ENCODE measurements around the gene DLAT.
"Not testable (repeated sequence)": the region's sequence is repeated elsewhere in the genome, so short reads cannot be mapped to it uniquely, and the experiment has no call there.

The DLAT gene

GRCh38 chr11:112023104-112023503 lies 2.1 kb upstream of the DLAT start:
- Histone ChIP-seq H3K27ac (replicated peaks) (no peak overlapping the region), H3K27me3 (ENCODE audit: insufficient read depth, poor library complexity, severe bottlenecking) (no peaks in the 10 kb centered on the region), H3K4me3 (replicated peaks; ENCODE audit: insufficient read depth, low read length) (no peak overlapping the region)
- no peak for DNase-seq (ENCODE audit: low read depth in 1 of 2, low spot score in 1 of 2)
- no peak for TF ChIP-seq GABPA (IDR thresholded peaks at IDR 0.05; ENCODE audit: low read depth)
- no peak for TF ChIP-seq SPI1 (IDR thresholded peaks at IDR 0.05; ENCODE audit: borderline replicate concordance, low read depth)
- TF ChIP-seq, protein P1, sequence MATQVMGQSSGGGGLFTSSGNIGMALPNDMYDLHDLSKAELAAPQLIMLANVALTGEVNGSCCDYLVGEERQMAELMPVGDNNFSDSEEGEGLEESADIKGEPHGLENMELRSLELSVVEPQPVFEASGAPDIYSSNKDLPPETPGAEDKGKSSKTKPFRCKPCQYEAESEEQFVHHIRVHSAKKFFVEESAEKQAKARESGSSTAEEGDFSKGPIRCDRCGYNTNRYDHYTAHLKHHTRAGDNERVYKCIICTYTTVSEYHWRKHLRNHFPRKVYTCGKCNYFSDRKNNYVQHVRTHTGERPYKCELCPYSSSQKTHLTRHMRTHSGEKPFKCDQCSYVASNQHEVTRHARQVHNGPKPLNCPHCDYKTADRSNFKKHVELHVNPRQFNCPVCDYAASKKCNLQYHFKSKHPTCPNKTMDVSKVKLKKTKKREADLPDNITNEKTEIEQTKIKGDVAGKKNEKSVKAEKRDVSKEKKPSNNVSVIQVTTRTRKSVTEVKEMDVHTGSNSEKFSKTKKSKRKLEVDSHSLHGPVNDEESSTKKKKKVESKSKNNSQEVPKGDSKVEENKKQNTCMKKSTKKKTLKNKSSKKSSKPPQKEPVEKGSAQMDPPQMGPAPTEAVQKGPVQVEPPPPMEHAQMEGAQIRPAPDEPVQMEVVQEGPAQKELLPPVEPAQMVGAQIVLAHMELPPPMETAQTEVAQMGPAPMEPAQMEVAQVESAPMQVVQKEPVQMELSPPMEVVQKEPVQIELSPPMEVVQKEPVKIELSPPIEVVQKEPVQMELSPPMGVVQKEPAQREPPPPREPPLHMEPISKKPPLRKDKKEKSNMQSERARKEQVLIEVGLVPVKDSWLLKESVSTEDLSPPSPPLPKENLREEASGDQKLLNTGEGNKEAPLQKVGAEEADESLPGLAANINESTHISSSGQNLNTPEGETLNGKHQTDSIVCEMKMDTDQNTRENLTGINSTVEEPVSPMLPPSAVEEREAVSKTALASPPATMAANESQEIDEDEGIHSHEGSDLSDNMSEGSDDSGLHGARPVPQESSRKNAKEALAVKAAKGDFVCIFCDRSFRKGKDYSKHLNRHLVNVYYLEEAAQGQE (IDR thresholded peaks at IDR 0.05; ENCODE audit: insufficient replicate concordance, low read depth) = no peak
- no peak for TF ChIP-seq CTCF (IDR thresholded peaks at IDR 0.05; ENCODE audit: insufficient read depth, low read length)
- TF ChIP-seq POLR2AphosphoS5 (IDR thresholded peaks at IDR 0.05; ENCODE audit: low read depth) = no peak

DNA sequence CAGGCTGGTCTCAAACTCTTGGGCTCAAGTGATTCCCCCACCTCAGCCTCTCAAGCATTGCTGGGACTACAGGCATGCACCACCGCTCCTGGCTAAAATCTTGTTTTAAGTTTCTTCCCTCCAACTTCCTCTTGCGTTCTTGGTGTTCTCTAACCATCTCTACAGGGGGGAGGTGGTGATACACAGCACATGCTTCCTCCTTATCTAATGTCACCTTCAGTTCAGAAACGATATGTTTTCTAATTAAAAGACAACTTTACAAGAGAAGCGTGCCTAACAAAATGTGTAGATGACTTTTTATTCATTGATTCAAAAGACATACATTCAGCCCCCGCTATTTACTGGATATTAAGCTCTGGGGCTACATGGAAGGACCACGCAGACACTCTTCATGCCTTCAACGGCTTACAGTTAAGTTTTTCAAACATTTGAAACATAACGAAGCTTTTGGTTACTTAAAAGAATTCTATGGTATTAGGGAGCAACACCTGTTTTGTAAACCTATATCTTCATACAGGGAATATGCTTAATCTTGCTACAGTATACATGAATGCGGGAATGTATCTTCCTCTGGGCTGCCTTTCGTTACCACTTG lies 933 bp upstream of the DLAT start:
- peak; percentile 34 to 60 for DNase-seq (ENCODE audit: low read depth in 1 of 2, low spot score in 1 of 2)
- Histone ChIP-seq H3K27me3 (ENCODE audit: insufficient read depth, poor library complexity, severe bottlenecking) (no peaks in the 10 kb centered on the region), H3K27ac (replicated peaks) (peak overlapping the region; percentile 97), H3K4me3 (replicated peaks; ENCODE audit: insufficient read depth, low read length) (peak overlapping the region; percentile 90)
- TF ChIP-seq SPI1 (IDR thresholded peaks at IDR 0.05; ENCODE audit: borderline replicate concordance, low read depth) (peak; percentile 65; the same call in 1 of the 2 replicates), POLR2AphosphoS5 (IDR thresholded peaks at IDR 0.05; ENCODE audit: low read depth) (no peak; the same call in 1 of the 2 replicates)

GRCh38 chr11:112025707-112026106 lies 499 bp downstream of the DLAT start:
- TF ChIP-seq GABPA (IDR thresholded peaks at IDR 0.05; ENCODE audit: low read depth) (no peak), POLR2AphosphoS5 (IDR thresholded peaks at IDR 0.05; ENCODE audit: low read depth) (no peak), SPI1 (IDR thresholded peaks at IDR 0.05; ENCODE audit: borderline replicate concordance, low read depth) (no peak), CTCF (IDR thresholded peaks at IDR 0.05; ENCODE audit: insufficient read depth, low read length) (no peak)
- TF ChIP-seq, protein P1 (IDR thresholded peaks at IDR 0.05; ENCODE audit: insufficient replicate concordance, low read depth) = no peak
- Histone ChIP-seq H3K27me3 (ENCODE audit: insufficient read depth, poor library complexity, severe bottlenecking) (no peaks in the 10 kb centered on the region), H3K4me3 (replicated peaks; ENCODE audit: insufficient read depth, low read length) (peak overlapping the region; percentile 90), H3K27ac (replicated peaks) (peak overlapping the region; percentile 97)
- DNase-seq (ENCODE audit: low read depth in 1 of 2, low spot score in 1 of 2) = peak in 1 of 2 experiments; percentile 5

GRCh38 chr11:112026784-112027410 lies 1.7 kb downstream of the DLAT start:
- not testable (repeated sequence) for DNase-seq (ENCODE audit: low read depth in 1 of 2, low spot score in 1 of 2); H3K27ac ChIP-seq (replicated peaks); H3K4me3 ChIP-seq (replicated peaks; ENCODE audit: insufficient read depth, low read length); H3K27me3 ChIP-seq (ENCODE audit: insufficient read depth, poor library complexity, severe bottlenecking)

Data from HL-60 (cell line).